WTC11 (cell line): ENCODE data around the gene MFNG. TPM values are rescaled to one million over a fixed set of nuclear protein-coding genes. Genes with fewer than 3 reads are reported as not detected.

Experiments
- ATAC-seq: fragments of 200-7000 bp; cut with Tn5 transposase; 2 replicates; pipeline ENCODE4 v1.10.0; 2021; ENCODE audit warnings: mild to moderate bottlenecking, moderate library complexity
- CTCF ChIA-PET: fragments of 300-600 bp; sonication (Branson Sonifier 250); formaldehyde crosslinking; loops from one replicate; lab custom pipeline; 2021; ENCODE audit warnings: antibody characterized with exemption; lab: Charles Lee
- POLR2A ChIA-PET: fragments of 350-600 bp; sonication (Branson Sonifier 250); formaldehyde crosslinking; loops from one replicate; lab custom pipeline; 2021; ENCODE audit warnings: antibody characterized with exemption; lab: Charles Lee
- DNase-seq: peaks from one replicate; pipeline ENCODE4 v3.0.0; 2021; ENCODE audit warnings: low spot score
- H3K27ac Mint-ChIP-seq: 2 replicates; pipeline ENCODE4 v1.8.0; 2021; ENCODE audit warnings: mixed read lengths
- H3K27me3 Mint-ChIP-seq: 2 replicates; pipeline ENCODE4 v1.8.0; 2021; ENCODE audit warnings: low read depth, mild to moderate bottlenecking, moderate library complexity, mixed read lengths
- H3K36me3 Mint-ChIP-seq: 2 replicates; pipeline ENCODE4 v1.8.0; 2021; ENCODE audit warnings: mixed read lengths
- H3K4me1 Mint-ChIP-seq: 2 replicates; pipeline ENCODE4 v1.8.0; 2022; ENCODE audit warnings: mixed read lengths
- H3K4me3 Mint-ChIP-seq: 2 replicates; pipeline ENCODE4 v1.8.0; 2021; ENCODE audit warnings: mild to moderate bottlenecking, moderate library complexity, mixed read lengths
- H3K9me3 Mint-ChIP-seq: 2 replicates; pipeline ENCODE4 v1.8.0; 2021; ENCODE audit warnings: mixed read lengths
- CBFB ChIP-seq: sonication (generic); formaldehyde crosslinking; IDR thresholded peaks from 2 replicates; pipeline ENCODE4 v1.8.1; 2022; ENCODE audit warnings: mild to moderate bottlenecking, low read depth, missing genetic modification reagents
- CDX4 ChIP-seq: fragments of 250-450 bp; sonication (Bioruptor Pico); IDR thresholded peaks from 2 replicates; pipeline ENCODE4 v1.9.0; 2021; ENCODE audit warnings: moderate library complexity, mild to moderate bottlenecking, inconsistent platforms, borderline replicate concordance
- CREB1 ChIP-seq: sonication (generic); formaldehyde crosslinking; IDR thresholded peaks from 2 replicates; pipeline ENCODE4 v1.8.0; 2023; ENCODE audit warnings: mild to moderate bottlenecking, missing genetic modification reagents
- FOXJ3 ChIP-seq: sonication (generic); formaldehyde crosslinking; IDR thresholded peaks from 2 replicates; pipeline ENCODE4 v1.9.0; 2021; ENCODE audit warnings: missing genetic modification reagents, mild to moderate bottlenecking, borderline replicate concordance
- FOXK1 ChIP-seq: sonication (generic); formaldehyde crosslinking; IDR thresholded peaks from 2 replicates; pipeline ENCODE4 v1.8.0; 2022; ENCODE audit warnings: mild to moderate bottlenecking, moderate library complexity, missing genetic modification reagents
- FOXP1 ChIP-seq: sonication (generic); formaldehyde crosslinking; IDR thresholded peaks from 2 replicates; pipeline ENCODE4 v1.8.0; 2022; ENCODE audit warnings: missing genetic modification reagents, mild to moderate bottlenecking, moderate library complexity, borderline replicate concordance
- NFATC4 ChIP-seq: fragments of 250-450 bp; sonication (Bioruptor Pico); IDR thresholded peaks from 2 replicates; pipeline ENCODE4 v1.9.0; 2021; ENCODE audit warnings: mild to moderate bottlenecking
- PRRX2 ChIP-seq: fragments of 250-450 bp; sonication (Bioruptor Pico); IDR thresholded peaks from 2 replicates; pipeline ENCODE4 v1.8.0; 2021; ENCODE audit warnings: mild to moderate bottlenecking
- SMAD3 ChIP-seq: sonication (generic); formaldehyde crosslinking; IDR thresholded peaks from 2 replicates; pipeline ENCODE4 v1.8.0; 2022; ENCODE audit warnings: missing genetic modification reagents, mild to moderate bottlenecking, borderline replicate concordance
- SP1 ChIP-seq: sonication (generic); formaldehyde crosslinking; conservative IDR thresholded peaks from 2 replicates; pipeline ENCODE4 v1.8.1; 2022; ENCODE audit warnings: missing genetic modification reagents
- TEAD1 ChIP-seq: sonication (generic); formaldehyde crosslinking; IDR thresholded peaks from 2 replicates; pipeline ENCODE4 v1.8.0; 2022; ENCODE audit warnings: mild to moderate bottlenecking, missing genetic modification reagents
- TEAD4 ChIP-seq: sonication (generic); formaldehyde crosslinking; IDR thresholded peaks from 2 replicates; pipeline ENCODE4 v1.8.0; 2022; ENCODE audit warnings: mild to moderate bottlenecking, missing genetic modification reagents
- ZBTB43 ChIP-seq: sonication (generic); formaldehyde crosslinking; IDR thresholded peaks from 2 replicates; pipeline ENCODE4 v1.8.1; 2023; ENCODE audit warnings: mild to moderate bottlenecking, missing genetic modification reagents
- ZNF138 ChIP-seq: sonication (generic); formaldehyde crosslinking; conservative IDR thresholded peaks from 2 replicates; pipeline ENCODE4 v1.8.1; 2022; ENCODE audit warnings: mild to moderate bottlenecking, moderate library complexity, missing genetic modification reagents
- ZNF219 ChIP-seq: sonication (generic); formaldehyde crosslinking; IDR thresholded peaks from 2 replicates; pipeline ENCODE4 v1.8.0; 2023; ENCODE audit warnings: missing genetic modification reagents, mild to moderate bottlenecking, borderline replicate concordance
- total RNA-seq: library from RNA; stranded (reverse); gene quantifications from 3 replicates; pipeline ENCODE4 v1.2.3, GENCODE V29; 2021
- TF ChIP-seq, protein P1 (sequence below): sonication (generic); formaldehyde crosslinking; IDR thresholded peaks from 2 replicates; pipeline ENCODE4 v1.8.0; 2023; ENCODE audit warnings: missing genetic modification reagents
- TF ChIP-seq, protein P2 (sequence below): sonication (generic); formaldehyde crosslinking; IDR thresholded peaks from 2 replicates; pipeline ENCODE4 v1.8.1; 2022; ENCODE audit warnings: mild to moderate bottlenecking, moderate library complexity, missing genetic modification reagents
- TF ChIP-seq, protein P3 (sequence below): sonication (generic); formaldehyde crosslinking; IDR thresholded peaks from 2 replicates; pipeline ENCODE4 v1.8.0; 2022; ENCODE audit warnings: missing genetic modification reagents

MFNG gene
- total RNA-seq, 1 experiment from 2014 or later, result 3.2 TPM

DNA sequence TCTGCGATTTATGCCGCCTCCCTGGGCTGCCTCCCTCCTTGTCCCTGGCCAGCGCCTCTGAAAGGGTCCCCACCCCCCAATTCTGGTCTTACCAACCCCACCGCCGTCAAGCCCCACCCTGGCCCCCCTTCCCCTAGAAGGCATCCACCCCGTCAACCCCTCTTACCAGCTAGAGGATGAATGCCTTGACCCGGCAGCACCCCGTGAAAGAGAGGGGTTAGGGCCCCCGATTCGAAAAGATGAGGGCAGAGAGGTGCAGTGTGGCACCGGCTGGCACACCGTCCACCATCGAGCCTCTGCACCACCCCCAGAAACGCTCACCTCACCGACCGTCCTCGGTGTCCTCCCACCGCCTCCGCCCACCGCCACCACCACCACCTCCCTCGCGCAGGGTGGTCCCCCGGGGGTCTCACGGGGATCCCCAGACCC lies 59.5 kb downstream of the MFNG start:
- H3K4me1 Mint-ChIP-seq, result peaks cover 15% of the 10 kb centered on the region
- H3K36me3 Mint-ChIP-seq, result no peaks in the 10 kb centered on the region
- no peak for TF ChIP-seq ZNF219 (CRISPR knock-in tag)
- TF ChIP-seq, protein P1, sequence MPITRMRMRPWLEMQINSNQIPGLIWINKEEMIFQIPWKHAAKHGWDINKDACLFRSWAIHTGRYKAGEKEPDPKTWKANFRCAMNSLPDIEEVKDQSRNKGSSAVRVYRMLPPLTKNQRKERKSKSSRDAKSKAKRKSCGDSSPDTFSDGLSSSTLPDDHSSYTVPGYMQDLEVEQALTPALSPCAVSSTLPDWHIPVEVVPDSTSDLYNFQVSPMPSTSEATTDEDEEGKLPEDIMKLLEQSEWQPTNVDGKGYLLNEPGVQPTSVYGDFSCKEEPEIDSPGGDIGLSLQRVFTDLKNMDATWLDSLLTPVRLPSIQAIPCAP (CRISPR knock-in tag), result no peak
- no peak for TF ChIP-seq FOXJ3 (CRISPR knock-in tag)
- no peak for TF ChIP-seq NFATC4
- TF ChIP-seq FOXK1 (CRISPR knock-in tag), result no peak
- no peak for TF ChIP-seq PRRX2 (CRISPR knock-in tag)
- no peak for TF ChIP-seq ZNF138
- no peak for TF ChIP-seq CDX4 (CRISPR knock-in tag)
- TF ChIP-seq SP1 (CRISPR knock-in tag), result no peak
- TF ChIP-seq, protein P2, sequence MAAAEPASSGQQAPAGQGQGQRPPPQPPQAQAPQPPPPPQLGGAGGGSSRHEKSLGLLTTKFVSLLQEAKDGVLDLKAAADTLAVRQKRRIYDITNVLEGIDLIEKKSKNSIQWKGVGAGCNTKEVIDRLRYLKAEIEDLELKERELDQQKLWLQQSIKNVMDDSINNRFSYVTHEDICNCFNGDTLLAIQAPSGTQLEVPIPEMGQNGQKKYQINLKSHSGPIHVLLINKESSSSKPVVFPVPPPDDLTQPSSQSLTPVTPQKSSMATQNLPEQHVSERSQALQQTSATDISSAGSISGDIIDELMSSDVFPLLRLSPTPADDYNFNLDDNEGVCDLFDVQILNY, result no peak
- no peak for TF ChIP-seq TEAD1 (CRISPR knock-in tag)
- TF ChIP-seq SMAD3 (CRISPR knock-in tag), result no peak
- TF ChIP-seq CREB1 (CRISPR knock-in tag), result no peak
- TF ChIP-seq CBFB (CRISPR knock-in tag), result no peak
- TF ChIP-seq, protein P3, sequence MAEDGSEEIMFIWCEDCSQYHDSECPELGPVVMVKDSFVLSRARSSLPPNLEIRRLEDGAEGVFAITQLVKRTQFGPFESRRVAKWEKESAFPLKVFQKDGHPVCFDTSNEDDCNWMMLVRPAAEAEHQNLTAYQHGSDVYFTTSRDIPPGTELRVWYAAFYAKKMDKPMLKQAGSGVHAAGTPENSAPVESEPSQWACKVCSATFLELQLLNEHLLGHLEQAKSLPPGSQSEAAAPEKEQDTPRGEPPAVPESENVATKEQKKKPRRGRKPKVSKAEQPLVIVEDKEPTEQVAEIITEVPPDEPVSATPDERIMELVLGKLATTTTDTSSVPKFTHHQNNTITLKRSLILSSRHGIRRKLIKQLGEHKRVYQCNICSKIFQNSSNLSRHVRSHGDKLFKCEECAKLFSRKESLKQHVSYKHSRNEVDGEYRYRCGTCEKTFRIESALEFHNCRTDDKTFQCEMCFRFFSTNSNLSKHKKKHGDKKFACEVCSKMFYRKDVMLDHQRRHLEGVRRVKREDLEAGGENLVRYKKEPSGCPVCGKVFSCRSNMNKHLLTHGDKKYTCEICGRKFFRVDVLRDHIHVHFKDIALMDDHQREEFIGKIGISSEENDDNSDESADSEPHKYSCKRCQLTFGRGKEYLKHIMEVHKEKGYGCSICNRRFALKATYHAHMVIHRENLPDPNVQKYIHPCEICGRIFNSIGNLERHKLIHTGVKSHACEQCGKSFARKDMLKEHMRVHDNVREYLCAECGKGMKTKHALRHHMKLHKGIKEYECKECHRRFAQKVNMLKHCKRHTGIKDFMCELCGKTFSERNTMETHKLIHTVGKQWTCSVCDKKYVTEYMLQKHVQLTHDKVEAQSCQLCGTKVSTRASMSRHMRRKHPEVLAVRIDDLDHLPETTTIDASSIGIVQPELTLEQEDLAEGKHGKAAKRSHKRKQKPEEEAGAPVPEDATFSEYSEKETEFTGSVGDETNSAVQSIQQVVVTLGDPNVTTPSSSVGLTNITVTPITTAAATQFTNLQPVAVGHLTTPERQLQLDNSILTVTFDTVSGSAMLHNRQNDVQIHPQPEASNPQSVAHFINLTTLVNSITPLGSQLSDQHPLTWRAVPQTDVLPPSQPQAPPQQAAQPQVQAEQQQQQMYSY (CRISPR knock-in tag), result no peak
- CTCF ChIA-PET, result interaction anchor here (0.6 to 1.9 kb wide), 7 partner anchors 46 to 167 kb away, joined by 3 to 13 read pairs (median 4); no protein-coding TSS in a partner anchor
- H3K4me3 Mint-ChIP-seq, result peak overlapping the region; percentile 62
- DNase-seq, result no peak
- no peak for ATAC-seq
- POLR2A ChIA-PET, result interaction anchor here (0.7 kb wide), 1 partner anchor 119 kb away, joined by 3 read pairs; no protein-coding TSS in a partner anchor
- H3K27me3 Mint-ChIP-seq, result peaks cover 57% of the 10 kb centered on the region
- no peak overlapping the region for H3K27ac Mint-ChIP-seq
- no peaks in the 10 kb centered on the region for H3K9me3 Mint-ChIP-seq

GRCh38 chr22:37425800-37426705 lies 60.1 kb downstream of the MFNG start:
- peak; percentile 96 for TF ChIP-seq ZBTB43 (CRISPR knock-in tag)
- TF ChIP-seq FOXP1 (CRISPR knock-in tag), result 0 out of 2 replicates have a peak, but pooled peaks have one; percentile 61
- no peak for TF ChIP-seq SP1 (CRISPR knock-in tag)
- TF ChIP-seq TEAD4 (CRISPR knock-in tag), result no peak
- ChIA-PET POLR2A (interaction anchor here (0.7 kb wide), 1 partner anchor 120 kb away, joined by 3 read pairs; no protein-coding TSS in a partner anchor), CTCF (interaction anchor here (0.6 to 1.9 kb wide), 13 partner anchors 12 to 167 kb away, joined by 3 to 13 read pairs (median 4); no protein-coding TSS in a partner anchor)
- DNase-seq, result peak; percentile 63
- Mint-ChIP-seq H3K27ac (no peak overlapping the region), H3K4me1 (peaks cover 17% of the 10 kb centered on the region), H3K36me3 (no peaks in the 10 kb centered on the region), H3K27me3 (peaks cover 64% of the 10 kb centered on the region), H3K4me3 (peak overlapping the region; percentile 62), H3K9me3 (no peaks in the 10 kb centered on the region)
- ATAC-seq, result peak; percentile 72
